Caco-2 (cell line): ENCODE results near the gene MYO15A. TPM values are rescaled to one million over a fixed set of nuclear protein-coding genes. Genes with fewer than 3 reads are reported as not detected.

Source experiments
- BruUV-seq: library from RNA; stranded (reverse); fragments of 400-500 nt; replicated peaks from 2 replicates; lab custom pipeline; 2021; lab: Mats Ljungman, UMichigan
- CTCF ChIA-PET: fragments of 300-600 bp; sonication (Branson Sonifier 250); formaldehyde crosslinking; loops from one replicate; lab custom pipeline; 2022; ENCODE audit warnings: antibody characterized with exemption; lab: Charles Lee
- POLR2A ChIA-PET: fragments of 300-600 bp; sonication (Branson Sonifier 250); formaldehyde crosslinking; loops from one replicate; lab custom pipeline; 2022; ENCODE audit warnings: antibody characterized with exemption; lab: Charles Lee
- DNase-seq, 2 experiments: peaks; one replicate each; pipeline versions ENCODE4 v3.0.0 to v3.0.0-alpha.2; 2020 to 2022
- H3K27me3 ChIP-seq: replicated peaks from 2 replicates; pipeline ENCODE4 v1.6.0; 2011; ENCODE audit warnings: low read length; ENCODE audit not compliant: control insufficient read depth, insufficient read depth
- H3K36me3 ChIP-seq: 2 replicates; pipeline ENCODE4 v1.5.1; 2011; ENCODE audit warnings: low read length; ENCODE audit not compliant: control insufficient read depth, insufficient read depth
- H3K4me1 ChIP-seq: fragments of 250-450 bp; sonication (Bioruptor Pico); 2 replicates; pipeline ENCODE4 v1.5.1; 2020; ENCODE audit warnings: mild to moderate bottlenecking
- H3K4me3 ChIP-seq: 2 replicates; pipeline ENCODE4 v1.5.1; 2011; ENCODE audit warnings: low read depth, mild to moderate bottlenecking, control low read depth, low read length
- H3K9me3 ChIP-seq: fragments of 250-450 bp; sonication (Bioruptor Pico); 2 replicates; pipeline ENCODE4 v1.5.1; 2020; ENCODE audit warnings: mild to moderate bottlenecking, moderate library complexity
- H3K27ac Mint-ChIP-seq: one replicate; pipeline ENCODE4 v1.8.0; 2022; ENCODE audit warnings: mixed read lengths; ENCODE audit not compliant: unreplicated experiment
- H3K27me3 Mint-ChIP-seq: one replicate; pipeline ENCODE4 v1.8.0; 2022; ENCODE audit warnings: mixed read lengths; ENCODE audit not compliant: insufficient read depth, unreplicated experiment
- H3K36me3 Mint-ChIP-seq: one replicate; pipeline ENCODE4 v1.8.0; 2022; ENCODE audit warnings: mild to moderate bottlenecking, mixed read lengths; ENCODE audit not compliant: insufficient read depth, unreplicated experiment
- H3K4me1 Mint-ChIP-seq: one replicate; pipeline ENCODE4 v1.8.0; 2022; ENCODE audit warnings: low read depth, mixed read lengths; ENCODE audit not compliant: unreplicated experiment
- H3K4me3 Mint-ChIP-seq: one replicate; pipeline ENCODE4 v1.8.0; 2022; ENCODE audit warnings: mild to moderate bottlenecking, moderate library complexity, mixed read lengths; ENCODE audit not compliant: unreplicated experiment
- H3K9me3 Mint-ChIP-seq: one replicate; pipeline ENCODE4 v1.8.0; 2022; ENCODE audit warnings: mixed read lengths; ENCODE audit not compliant: unreplicated experiment
- intact Hi-C: fragments of 100-400 bp; cut with micrococcal nuclease; formaldehyde crosslinking; loops from one replicate; pipeline ENCODE4 v1.10.0; 2022; ENCODE audit not compliant: unreplicated experiment
- total RNA-seq: library from RNA; stranded (reverse); gene quantifications from 2 replicates; pipeline ENCODE4 v1.2.3, GENCODE V29; 2022
- TF ChIP-seq, protein P1 (sequence below), 2 experiments: fragments of 200-600 bp in 1 of 2; IDR thresholded peaks; 1 replicate in 1 of 2; 2 replicates in 1 of 2; pipeline versions ENCODE4 v1.5.1 to v1.8.0; 2011 to 2022; ENCODE audit warnings: antibody characterized with exemption in 1 of 2, control low read depth in 1 of 2, inconsistent platforms in 1 of 2, low read depth in 1 of 2, low read length in 1 of 2, mild to moderate bottlenecking in 1 of 2, moderate library complexity in 1 of 2; ENCODE audit not compliant: insufficient read depth in 1 of 2, severe bottlenecking in 1 of 2, unreplicated experiment in 1 of 2

The MYO15A gene
- total RNA-seq, 1 experiment from 2014 or later, result not detected

DNA sequence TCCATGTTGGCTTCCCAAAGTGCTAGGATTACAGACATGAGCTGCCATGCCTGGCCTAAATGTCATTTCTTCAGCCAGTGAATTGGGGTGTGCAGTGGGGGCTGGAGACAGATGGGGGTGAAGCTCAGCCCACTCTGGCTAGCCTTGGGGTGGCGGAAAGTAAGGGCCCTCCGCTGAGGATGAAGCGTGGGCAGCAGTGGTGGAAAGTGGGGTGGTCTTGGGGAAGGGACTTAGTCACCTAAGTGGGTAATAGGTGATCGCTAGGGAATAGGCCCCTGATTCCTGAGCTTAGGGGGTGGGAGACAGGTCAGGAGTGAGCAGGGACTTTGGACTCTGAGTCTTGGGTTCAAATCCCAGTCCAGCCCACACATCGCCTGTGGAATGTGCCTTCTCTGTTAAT, 119.1 kb downstream of the MYO15A start:
- H3K4me1 Mint-ChIP-seq, result peaks cover 21% of the 10 kb centered on the region
- POLR2A ChIA-PET, result interaction anchor here (0.6 kb wide), 1 partner anchor 43 kb away, joined by 3 read pairs; no protein-coding TSS in a partner anchor
- BruUV-seq, result no TSS peak

DNA sequence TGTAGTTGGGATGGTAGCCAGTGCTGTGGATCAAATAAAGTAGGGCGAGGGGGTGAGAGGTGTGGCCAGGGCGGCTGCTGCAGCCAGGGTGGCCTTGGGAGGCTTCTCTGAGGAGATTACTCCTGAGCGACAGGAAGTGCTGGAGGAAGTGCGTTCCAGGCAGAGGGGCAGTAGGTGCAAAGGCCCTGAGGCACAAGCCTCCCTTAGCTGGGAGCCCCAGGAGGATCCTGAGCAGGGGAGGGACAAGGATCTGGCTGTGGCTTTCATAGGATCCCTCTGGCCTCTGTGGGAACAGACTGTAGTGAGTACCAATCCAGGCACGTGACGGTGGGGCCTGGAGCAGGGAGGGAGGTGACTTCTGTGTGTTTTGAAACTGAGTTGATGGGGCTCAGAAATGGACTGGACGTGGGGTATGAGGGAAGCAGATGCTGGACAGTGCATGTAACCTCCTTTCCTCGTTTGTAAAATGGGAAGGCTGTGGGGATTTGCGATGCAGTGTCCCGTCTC, 119.7 kb downstream of the MYO15A start:
- Mint-ChIP-seq H3K9me3 (no peaks in the 10 kb centered on the region), H3K4me3 (no peak overlapping the region), H3K27me3 (no peaks in the 10 kb centered on the region), H3K4me1 (peaks cover 21% of the 10 kb centered on the region), H3K27ac (no peak overlapping the region), H3K36me3 (peaks cover 6% of the 10 kb centered on the region)
- POLR2A ChIA-PET, result interaction anchor here (0.6 kb wide), 1 partner anchor 44 kb away, joined by 3 read pairs; no protein-coding TSS in a partner anchor
- intact Hi-C loops, result no loop called here
- Histone ChIP-seq H3K4me3 (no peak overlapping the region), H3K36me3 (no peaks in the 10 kb centered on the region; the same call in 1 of the 2 replicates), H3K9me3 (no peaks in the 10 kb centered on the region), H3K4me1 (peaks cover 21% of the 10 kb centered on the region), H3K27me3 (no peaks in the 10 kb centered on the region)
- CTCF ChIA-PET, result no interaction called here
- no TSS peak for BruUV-seq
- TF ChIP-seq, protein P1, sequence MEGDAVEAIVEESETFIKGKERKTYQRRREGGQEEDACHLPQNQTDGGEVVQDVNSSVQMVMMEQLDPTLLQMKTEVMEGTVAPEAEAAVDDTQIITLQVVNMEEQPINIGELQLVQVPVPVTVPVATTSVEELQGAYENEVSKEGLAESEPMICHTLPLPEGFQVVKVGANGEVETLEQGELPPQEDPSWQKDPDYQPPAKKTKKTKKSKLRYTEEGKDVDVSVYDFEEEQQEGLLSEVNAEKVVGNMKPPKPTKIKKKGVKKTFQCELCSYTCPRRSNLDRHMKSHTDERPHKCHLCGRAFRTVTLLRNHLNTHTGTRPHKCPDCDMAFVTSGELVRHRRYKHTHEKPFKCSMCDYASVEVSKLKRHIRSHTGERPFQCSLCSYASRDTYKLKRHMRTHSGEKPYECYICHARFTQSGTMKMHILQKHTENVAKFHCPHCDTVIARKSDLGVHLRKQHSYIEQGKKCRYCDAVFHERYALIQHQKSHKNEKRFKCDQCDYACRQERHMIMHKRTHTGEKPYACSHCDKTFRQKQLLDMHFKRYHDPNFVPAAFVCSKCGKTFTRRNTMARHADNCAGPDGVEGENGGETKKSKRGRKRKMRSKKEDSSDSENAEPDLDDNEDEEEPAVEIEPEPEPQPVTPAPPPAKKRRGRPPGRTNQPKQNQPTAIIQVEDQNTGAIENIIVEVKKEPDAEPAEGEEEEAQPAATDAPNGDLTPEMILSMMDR (IDR thresholded peaks at IDR 0.05; ENCODE audit: insufficient read depth in 1 of 2, low read depth in 1 of 2, low read length in 1 of 2, severe bottlenecking in 1 of 2, unreplicated experiment in 1 of 2), result no peak
- no peak for DNase-seq

More for the DNA sequence above, 119.1 kb downstream of the MYO15A start:
- Histone ChIP-seq H3K4me3 (no peak overlapping the region), H3K27me3 (no peaks in the 10 kb centered on the region), H3K4me1 (peaks cover 21% of the 10 kb centered on the region), H3K36me3 (no peaks in the 10 kb centered on the region; the same call in 1 of the 2 replicates), H3K9me3 (no peaks in the 10 kb centered on the region)
- DNase-seq, result no peak
- CTCF ChIA-PET, result no interaction called here
- Mint-ChIP-seq H3K36me3 (peaks cover 6% of the 10 kb centered on the region), H3K27me3 (no peaks in the 10 kb centered on the region), H3K4me3 (no peak overlapping the region), H3K9me3 (no peaks in the 10 kb centered on the region), H3K27ac (no peak overlapping the region)
- intact Hi-C loops, result no loop called here
- TF ChIP-seq, protein P1 (IDR thresholded peaks at IDR 0.05; ENCODE audit: insufficient read depth in 1 of 2, low read depth in 1 of 2, low read length in 1 of 2, severe bottlenecking in 1 of 2, unreplicated experiment in 1 of 2), result no peak

DNA sequence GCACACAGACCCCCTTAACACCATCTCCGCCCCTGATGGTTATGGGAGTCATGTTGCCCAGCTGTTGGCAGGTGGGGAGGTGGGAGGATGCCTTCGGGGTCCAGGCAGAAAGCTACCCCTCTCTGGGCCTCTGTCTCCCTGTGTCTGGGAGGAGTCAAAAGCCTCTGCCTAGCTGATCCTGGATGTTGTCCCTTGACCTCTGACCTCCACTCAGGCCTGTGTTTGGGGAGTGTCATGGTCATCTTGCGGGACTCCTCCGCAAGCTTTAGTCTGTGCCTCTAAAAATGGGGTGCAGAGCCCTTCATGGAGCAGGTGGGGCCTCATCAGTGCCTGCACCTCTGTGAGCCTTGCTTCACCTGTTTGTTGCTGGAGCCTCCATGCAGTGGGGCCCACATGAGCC, 120.7 kb downstream of the MYO15A start:
- no peaks in the 10 kb centered on the region for H3K27me3 Mint-ChIP-seq
- no peaks in the 10 kb centered on the region for H3K9me3 Mint-ChIP-seq
- Histone ChIP-seq H3K4me3 (no peak overlapping the region), H3K36me3 (no peaks in the 10 kb centered on the region; the same call in 1 of the 2 replicates), H3K9me3 (no peaks in the 10 kb centered on the region), H3K4me1 (peaks cover 18% of the 10 kb centered on the region), H3K27me3 (no peaks in the 10 kb centered on the region)
- intact Hi-C loops, result no loop called here
- no peak for DNase-seq
- peaks cover 21% of the 10 kb centered on the region for H3K4me1 Mint-ChIP-seq
- no TSS peak for BruUV-seq
- ChIA-PET CTCF (no interaction called here), POLR2A (no interaction called here)
- TF ChIP-seq, protein P1 (IDR thresholded peaks at IDR 0.05; ENCODE audit: insufficient read depth in 1 of 2, low read depth in 1 of 2, low read length in 1 of 2, severe bottlenecking in 1 of 2, unreplicated experiment in 1 of 2), result no peak
- no peak overlapping the region for H3K27ac Mint-ChIP-seq
- H3K4me3 Mint-ChIP-seq, result no peak overlapping the region
- peaks cover 6% of the 10 kb centered on the region for H3K36me3 Mint-ChIP-seq

Other genes with a start within 250 kb of the MYO15A start
- 35.5 and 43.3 TPM in 2 replicates for gene TOM1L2, start 136.4 kb upstream of the MYO15A start, total RNA-seq
- gene DRC3, start 135.9 kb upstream of the MYO15A start, total RNA-seq, result 1.6 and 2.1 TPM in 2 replicates
- gene ATPAF2, start 69.6 kb upstream of the MYO15A start, total RNA-seq, result 37.9 and 40.3 TPM in 2 replicates
- 12.7 and 14.0 TPM in 2 replicates for gene GID4, start 69.3 kb upstream of the MYO15A start, total RNA-seq
- 47.9 and 54.8 TPM in 2 replicates for gene DRG2, start 20.8 kb upstream of the MYO15A start, total RNA-seq
- gene ALKBH5, start 75.1 kb downstream of the MYO15A start, total RNA-seq, result 99.0 and 101 TPM in 2 replicates
- gene LLGL1, start 116.9 kb downstream of the MYO15A start, total RNA-seq, result 39.5 and 41.3 TPM in 2 replicates
- gene FLII, start 150.0 kb downstream of the MYO15A start, total RNA-seq, result 343 and 392 TPM in 2 replicates
- gene MIEF2, start 151.9 kb downstream of the MYO15A start, total RNA-seq, result 22.3 and 22.8 TPM in 2 replicates
- 73.7 and 81.1 TPM in 2 replicates for gene TOP3A, start 206.2 kb downstream of the MYO15A start, total RNA-seq
- gene SMCR8, start 206.5 kb downstream of the MYO15A start, total RNA-seq, result 28.4 TPM in 2 replicates